ENCODE results near the gene CXCL17.

DNA sequence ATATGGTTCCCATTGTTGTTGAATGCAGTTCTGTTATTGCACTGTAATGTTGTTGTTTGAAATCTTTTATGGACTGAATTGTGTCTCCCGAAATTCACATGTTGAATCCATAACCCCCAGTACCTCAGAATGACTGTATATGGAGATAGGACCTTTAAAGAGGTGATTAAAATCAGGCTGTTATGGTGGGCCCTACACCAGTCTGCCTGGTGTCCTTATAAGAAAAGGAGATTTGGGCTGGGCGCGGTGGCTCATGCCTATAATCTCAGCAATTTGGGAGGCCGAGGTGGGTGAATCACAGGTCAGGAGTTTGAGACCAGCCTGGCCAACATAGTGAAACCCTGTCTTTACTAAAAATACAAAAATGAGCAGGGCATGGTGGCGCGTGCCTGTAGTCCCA is 7.4 kb downstream of the CXCL17 start:
- TF ChIP-seq POLR2AphosphoS5 (IDR thresholded peaks at IDR 0.05) (no peak), POLR2A (IDR thresholded peaks at IDR 0.05) (no peak), EP300 (IDR thresholded peaks at IDR 0.05) (no peak)
- TF ChIP-seq, protein P1, sequence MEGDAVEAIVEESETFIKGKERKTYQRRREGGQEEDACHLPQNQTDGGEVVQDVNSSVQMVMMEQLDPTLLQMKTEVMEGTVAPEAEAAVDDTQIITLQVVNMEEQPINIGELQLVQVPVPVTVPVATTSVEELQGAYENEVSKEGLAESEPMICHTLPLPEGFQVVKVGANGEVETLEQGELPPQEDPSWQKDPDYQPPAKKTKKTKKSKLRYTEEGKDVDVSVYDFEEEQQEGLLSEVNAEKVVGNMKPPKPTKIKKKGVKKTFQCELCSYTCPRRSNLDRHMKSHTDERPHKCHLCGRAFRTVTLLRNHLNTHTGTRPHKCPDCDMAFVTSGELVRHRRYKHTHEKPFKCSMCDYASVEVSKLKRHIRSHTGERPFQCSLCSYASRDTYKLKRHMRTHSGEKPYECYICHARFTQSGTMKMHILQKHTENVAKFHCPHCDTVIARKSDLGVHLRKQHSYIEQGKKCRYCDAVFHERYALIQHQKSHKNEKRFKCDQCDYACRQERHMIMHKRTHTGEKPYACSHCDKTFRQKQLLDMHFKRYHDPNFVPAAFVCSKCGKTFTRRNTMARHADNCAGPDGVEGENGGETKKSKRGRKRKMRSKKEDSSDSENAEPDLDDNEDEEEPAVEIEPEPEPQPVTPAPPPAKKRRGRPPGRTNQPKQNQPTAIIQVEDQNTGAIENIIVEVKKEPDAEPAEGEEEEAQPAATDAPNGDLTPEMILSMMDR (IDR thresholded peaks at IDR 0.05): no peak

All from sigmoid colon (tissue), 4 donors.